Fibroblast of villous mesenchyme (primary cell): ENCODE data around the gene CPSF4. TPM values are rescaled to one million over a fixed set of nuclear protein-coding genes. Genes with fewer than 3 reads are reported as not detected.

Experiments used
- DNase-seq: peaks from one replicate; pipeline ENCODE4 v3.0.0-alpha.2; 2010; ENCODE audit warnings: low read depth
- H3K4me3 ChIP-seq: 2 replicates; pipeline ENCODE4 v1.5.1; 2011; ENCODE audit warnings: low read depth, mild to moderate bottlenecking, low read length
- total RNA-seq: library from RNA; depleted of rRNA; stranded (reverse); fragments of >200 nt; gene quantifications from 2 replicates; pipeline ENCODE4 v1.2.3, GENCODE V29; 2012
- TF ChIP-seq, protein P1 (sequence below): IDR thresholded peaks from 2 replicates; pipeline ENCODE4 v1.5.1; 2012; ENCODE audit warnings: low read depth, mild to moderate bottlenecking, low read length; ENCODE audit not compliant: insufficient read depth

Gene CPSF4
- total RNA-seq, 1 donor: 38.4 TPM

DNA sequence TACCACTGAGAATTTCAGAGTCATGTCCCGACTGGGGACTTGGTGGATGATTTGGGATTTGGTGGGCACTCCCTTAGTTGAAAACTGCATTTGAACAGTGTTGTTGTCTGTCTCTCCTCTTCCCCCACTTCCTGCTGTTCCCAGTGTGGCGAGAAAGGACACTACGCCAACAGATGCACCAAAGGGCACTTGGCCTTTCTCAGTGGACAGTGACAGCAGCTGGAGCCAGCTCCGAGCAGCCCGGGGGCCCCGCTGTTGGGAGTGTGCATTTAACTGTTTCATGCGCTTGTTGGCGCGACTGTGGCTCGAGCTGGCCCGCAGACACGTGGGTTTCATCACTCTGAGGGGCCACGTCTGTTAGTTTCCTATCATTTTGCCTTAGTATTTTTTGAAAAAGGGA lies 17.5 kb downstream of the CPSF4 start:
- TF ChIP-seq, protein P1, sequence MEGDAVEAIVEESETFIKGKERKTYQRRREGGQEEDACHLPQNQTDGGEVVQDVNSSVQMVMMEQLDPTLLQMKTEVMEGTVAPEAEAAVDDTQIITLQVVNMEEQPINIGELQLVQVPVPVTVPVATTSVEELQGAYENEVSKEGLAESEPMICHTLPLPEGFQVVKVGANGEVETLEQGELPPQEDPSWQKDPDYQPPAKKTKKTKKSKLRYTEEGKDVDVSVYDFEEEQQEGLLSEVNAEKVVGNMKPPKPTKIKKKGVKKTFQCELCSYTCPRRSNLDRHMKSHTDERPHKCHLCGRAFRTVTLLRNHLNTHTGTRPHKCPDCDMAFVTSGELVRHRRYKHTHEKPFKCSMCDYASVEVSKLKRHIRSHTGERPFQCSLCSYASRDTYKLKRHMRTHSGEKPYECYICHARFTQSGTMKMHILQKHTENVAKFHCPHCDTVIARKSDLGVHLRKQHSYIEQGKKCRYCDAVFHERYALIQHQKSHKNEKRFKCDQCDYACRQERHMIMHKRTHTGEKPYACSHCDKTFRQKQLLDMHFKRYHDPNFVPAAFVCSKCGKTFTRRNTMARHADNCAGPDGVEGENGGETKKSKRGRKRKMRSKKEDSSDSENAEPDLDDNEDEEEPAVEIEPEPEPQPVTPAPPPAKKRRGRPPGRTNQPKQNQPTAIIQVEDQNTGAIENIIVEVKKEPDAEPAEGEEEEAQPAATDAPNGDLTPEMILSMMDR: no peak
- no peak overlapping the region for H3K4me3 ChIP-seq
- no peak for DNase-seq

DNA sequence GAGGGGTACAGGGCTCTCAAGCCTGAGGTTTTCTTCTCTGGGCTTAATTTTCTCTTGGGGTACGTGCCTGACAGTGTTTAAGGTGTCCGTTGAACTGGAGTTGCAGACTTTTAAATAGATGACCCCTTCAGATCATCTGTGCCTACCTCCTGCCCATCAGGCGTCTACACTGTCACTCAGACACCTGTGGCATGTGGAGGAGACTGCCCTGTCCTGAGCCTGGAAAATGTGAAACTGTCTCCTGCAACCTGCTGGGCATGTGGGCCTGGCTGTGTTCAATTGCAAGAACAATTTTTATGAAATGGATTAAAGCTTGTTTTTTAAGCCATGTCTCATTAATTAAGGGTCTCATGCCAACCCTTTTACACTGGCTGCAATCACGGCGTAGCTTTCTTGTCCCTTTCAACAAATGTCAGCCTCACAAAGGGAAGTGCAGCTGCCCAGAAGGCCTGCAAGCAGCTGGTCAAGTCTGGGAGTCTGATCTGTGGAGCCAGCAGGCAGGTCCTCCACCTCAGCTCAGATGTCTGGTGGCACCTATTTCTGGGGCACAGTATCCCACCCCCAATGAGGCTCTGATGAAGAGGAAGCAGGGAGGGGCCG lies 18.4 kb downstream of the CPSF4 start:
- no peak overlapping the region for H3K4me3 ChIP-seq
- TF ChIP-seq, protein P1: no peak
- DNase-seq: no peak

DNA sequence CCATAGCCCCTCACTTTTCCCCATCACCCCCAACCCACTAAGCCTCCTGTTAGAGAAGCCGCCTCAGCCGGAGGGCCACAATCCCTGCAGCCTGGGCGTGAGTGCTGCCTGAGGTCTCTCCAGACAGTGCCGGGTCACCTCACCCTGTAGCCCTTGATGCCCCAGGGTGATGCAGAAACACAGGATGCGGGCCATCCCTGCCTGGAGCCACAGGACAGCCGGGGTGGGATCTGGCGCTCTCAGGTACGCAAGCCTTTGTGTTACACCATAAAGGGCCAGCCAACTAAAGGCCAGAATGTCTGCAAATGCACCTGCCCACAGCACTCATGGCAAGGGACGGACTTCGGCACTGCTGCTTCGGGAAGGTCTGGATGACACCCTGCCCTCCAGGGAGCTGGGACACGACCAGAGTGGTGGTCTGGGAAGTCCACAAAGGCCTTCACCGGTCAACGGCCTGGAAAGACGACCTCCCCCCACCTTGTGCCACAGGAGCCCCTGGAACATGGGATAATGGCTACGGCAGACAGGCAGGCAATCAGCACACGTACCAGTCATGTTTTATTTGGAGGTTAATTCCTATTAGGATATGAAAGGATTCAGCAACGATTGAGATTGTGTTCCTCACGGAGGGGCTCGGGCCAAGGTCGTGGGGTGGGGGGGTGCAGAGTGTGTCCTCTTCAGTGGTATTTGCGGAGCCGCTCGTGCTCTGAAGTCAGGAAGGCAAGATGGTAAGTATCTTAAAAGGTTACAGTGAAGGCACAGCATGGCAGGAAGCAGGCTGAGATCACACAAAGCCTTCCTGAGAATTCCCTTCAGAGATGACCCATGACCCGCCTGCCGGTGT lies 19.1 kb downstream of the CPSF4 start:
- no peak for DNase-seq
- H3K4me3 ChIP-seq: no peak overlapping the region
- TF ChIP-seq, protein P1: no peak

DNA sequence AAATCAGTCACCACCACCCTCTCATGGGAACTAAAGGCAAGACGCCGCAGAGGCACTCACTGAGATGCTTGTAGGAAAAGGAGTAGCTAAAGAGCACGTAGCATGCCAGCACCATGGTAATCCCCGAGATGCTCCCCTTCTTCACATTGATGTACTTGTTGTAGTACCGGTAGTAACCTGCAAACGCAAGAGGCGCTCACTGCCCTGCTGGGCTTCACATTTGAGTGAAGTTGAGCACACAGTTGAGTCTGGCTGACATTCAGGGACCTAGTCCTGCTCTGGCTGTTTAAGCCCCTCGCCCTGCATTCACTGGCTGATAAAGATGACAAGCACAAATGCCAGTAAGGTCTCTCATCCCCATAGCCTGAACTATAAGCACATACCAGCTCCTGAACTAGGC lies 20.3 kb downstream of the CPSF4 start:
- no peak overlapping the region for H3K4me3 ChIP-seq
- TF ChIP-seq, protein P1: peak; percentile 42
- no peak for DNase-seq

DNA sequence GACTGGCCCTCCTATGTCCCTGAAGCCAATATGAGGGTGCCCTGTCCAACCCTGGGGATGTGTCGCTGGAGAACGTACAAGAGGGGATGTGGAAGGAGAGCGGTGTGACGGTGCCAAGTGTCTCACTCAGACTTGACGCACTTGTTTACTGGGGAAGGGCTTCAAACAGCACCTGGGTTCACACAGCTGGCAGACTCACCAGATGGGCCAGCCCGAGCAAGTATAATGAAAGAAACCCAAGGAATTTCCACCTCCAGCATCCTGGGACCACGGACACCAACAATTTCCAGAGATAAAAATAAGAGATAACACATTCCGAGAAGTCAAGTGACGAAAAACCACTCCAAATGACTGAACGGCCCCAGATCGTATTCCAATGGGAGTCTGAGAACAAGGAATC lies 21.9 kb downstream of the CPSF4 start:
- TF ChIP-seq, protein P1: no peak
- DNase-seq: no peak
- H3K4me3 ChIP-seq: no peak overlapping the region

DNA sequence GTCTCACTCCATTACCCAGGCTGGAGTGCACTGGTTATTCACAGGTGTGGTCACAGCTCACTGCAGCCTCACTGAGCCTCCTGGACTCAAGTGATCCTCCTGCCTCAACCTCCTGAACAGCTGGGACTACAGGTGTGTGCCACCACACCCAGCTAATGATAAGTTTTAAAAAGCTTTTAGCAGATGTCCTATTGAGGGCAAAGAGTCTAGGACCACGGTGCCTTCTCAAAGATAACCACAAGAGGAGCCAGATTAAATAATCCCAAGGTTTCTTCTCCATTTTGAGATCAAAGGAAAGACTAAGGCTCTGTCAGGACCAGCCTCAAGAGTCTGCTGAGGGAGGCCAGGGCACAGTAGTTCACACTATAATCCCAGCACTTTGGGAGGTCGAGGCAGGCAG lies 22.5 kb downstream of the CPSF4 start:
- TF ChIP-seq, protein P1: no peak
- no peak overlapping the region for H3K4me3 ChIP-seq
- DNase-seq: no peak
